ENCODE measurements around the gene LRRFIP1. TPM values are rescaled to one million over a fixed set of nuclear protein-coding genes. Genes with fewer than 3 reads are reported as not detected.
A peak's percentile ranks its signal among the peaks of the same experiment; 100 is the strongest.

LRRFIP1 gene
- total and polyA plus RNA-seq, 2 of the 13 experiments (the other 11 are each of a cell fraction or from before 2014, with no cell fraction given), result 15.9 to 40.5 TPM

DNA sequence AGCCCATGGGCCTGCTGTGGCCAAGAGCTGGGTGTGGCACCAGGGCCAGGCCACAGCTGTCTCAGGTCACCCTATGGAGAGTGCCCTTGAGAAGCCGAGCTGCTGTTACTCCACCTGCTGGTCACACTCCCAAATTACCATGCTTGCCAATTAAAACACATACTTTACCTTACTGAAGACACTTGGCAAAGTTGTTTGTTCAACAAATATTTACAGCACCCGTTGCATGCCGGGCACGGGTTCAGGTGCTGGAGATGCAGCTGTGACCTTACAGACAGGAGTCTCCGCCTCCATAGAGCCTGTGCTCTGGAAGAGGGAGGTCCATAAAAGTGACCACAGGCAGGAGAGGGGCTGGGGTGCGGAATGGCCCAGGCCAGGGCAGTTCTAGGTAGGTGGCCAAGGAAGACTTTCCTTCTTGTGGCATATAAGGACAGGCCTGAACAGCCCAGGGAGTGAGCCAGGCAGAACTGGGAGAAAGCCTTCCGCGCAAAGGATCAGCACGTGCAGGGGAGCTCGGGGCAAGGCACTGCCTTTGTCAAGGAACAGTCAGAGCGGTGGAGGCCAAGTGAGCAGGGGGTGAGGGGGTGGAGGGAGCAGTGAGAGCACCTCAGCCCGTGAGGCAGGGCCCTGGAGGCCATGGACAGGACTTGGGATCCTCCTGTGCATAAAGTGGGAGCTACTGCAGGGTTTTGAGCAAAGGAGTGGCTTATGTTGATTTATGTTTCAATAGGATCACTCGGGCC is 147.6 kb downstream of the LRRFIP1 start (continued):
- TF ChIP-seq, protein P1, sequence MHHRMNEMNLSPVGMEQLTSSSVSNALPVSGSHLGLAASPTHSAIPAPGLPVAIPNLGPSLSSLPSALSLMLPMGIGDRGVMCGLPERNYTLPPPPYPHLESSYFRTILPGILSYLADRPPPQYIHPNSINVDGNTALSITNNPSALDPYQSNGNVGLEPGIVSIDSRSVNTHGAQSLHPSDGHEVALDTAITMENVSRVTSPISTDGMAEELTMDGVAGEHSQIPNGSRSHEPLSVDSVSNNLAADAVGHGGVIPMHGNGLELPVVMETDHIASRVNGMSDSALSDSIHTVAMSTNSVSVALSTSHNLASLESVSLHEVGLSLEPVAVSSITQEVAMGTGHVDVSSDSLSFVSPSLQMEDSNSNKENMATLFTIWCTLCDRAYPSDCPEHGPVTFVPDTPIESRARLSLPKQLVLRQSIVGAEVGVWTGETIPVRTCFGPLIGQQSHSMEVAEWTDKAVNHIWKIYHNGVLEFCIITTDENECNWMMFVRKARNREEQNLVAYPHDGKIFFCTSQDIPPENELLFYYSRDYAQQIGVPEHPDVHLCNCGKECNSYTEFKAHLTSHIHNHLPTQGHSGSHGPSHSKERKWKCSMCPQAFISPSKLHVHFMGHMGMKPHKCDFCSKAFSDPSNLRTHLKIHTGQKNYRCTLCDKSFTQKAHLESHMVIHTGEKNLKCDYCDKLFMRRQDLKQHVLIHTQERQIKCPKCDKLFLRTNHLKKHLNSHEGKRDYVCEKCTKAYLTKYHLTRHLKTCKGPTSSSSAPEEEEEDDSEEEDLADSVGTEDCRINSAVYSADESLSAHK (CRISPR knock-in tag; IDR thresholded peaks at IDR 0.05; ENCODE audit: borderline replicate concordance), result no peak
- TF ChIP-seq ZNF235 (CRISPR knock-in tag; IDR thresholded peaks at IDR 0.05; ENCODE audit: borderline replicate concordance) (no peak), PPARG (CRISPR knock-in tag; conservative IDR thresholded peaks at IDR 0.05) (no peak), ZSCAN12 (CRISPR knock-in tag; IDR thresholded peaks at IDR 0.05) (no peak), ZNF816 (CRISPR knock-in tag; IDR thresholded peaks at IDR 0.05; ENCODE audit: borderline replicate concordance) (no peak), SPEN (CRISPR knock-in tag; IDR thresholded peaks at IDR 0.05; ENCODE audit: low read depth) (peak; percentile 59; the same call in 1 of the 2 replicates), ZKSCAN8 (CRISPR knock-in tag; IDR thresholded peaks at IDR 0.05; ENCODE audit: borderline replicate concordance) (no peak), SYNCRIP (IDR thresholded peaks at IDR 0.05; ENCODE audit: insufficient read depth, low read depth, low read length) (no peak), ZNF180 (CRISPR knock-in tag; IDR thresholded peaks at IDR 0.05; ENCODE audit: borderline replicate concordance, low read depth) (no peak), BRD4 (CRISPR knock-in tag; IDR thresholded peaks at IDR 0.05) (no peak), CREM (IDR thresholded peaks at IDR 0.05) (no peak), CREM (CRISPR knock-in tag; IDR thresholded peaks at IDR 0.05) (no peak), ZFP37 (CRISPR knock-in tag; IDR thresholded peaks at IDR 0.05; ENCODE audit: borderline replicate concordance) (no peak), ATRX (CRISPR knock-in tag; IDR thresholded peaks at IDR 0.05; ENCODE audit: borderline replicate concordance) (no peak), FOXJ3 (CRISPR knock-in tag; IDR thresholded peaks at IDR 0.05; ENCODE audit: borderline replicate concordance) (no peak), GABPA (IDR thresholded peaks at IDR 0.05; ENCODE audit: low read depth, low read length) (no peak), GABPA (CRISPR knock-in tag; IDR thresholded peaks at IDR 0.05; ENCODE audit: low read depth) (no peak), RARG (CRISPR knock-in tag; IDR thresholded peaks at IDR 0.05; ENCODE audit: low read depth) (no peak)
- TF ChIP-seq, protein P2, sequence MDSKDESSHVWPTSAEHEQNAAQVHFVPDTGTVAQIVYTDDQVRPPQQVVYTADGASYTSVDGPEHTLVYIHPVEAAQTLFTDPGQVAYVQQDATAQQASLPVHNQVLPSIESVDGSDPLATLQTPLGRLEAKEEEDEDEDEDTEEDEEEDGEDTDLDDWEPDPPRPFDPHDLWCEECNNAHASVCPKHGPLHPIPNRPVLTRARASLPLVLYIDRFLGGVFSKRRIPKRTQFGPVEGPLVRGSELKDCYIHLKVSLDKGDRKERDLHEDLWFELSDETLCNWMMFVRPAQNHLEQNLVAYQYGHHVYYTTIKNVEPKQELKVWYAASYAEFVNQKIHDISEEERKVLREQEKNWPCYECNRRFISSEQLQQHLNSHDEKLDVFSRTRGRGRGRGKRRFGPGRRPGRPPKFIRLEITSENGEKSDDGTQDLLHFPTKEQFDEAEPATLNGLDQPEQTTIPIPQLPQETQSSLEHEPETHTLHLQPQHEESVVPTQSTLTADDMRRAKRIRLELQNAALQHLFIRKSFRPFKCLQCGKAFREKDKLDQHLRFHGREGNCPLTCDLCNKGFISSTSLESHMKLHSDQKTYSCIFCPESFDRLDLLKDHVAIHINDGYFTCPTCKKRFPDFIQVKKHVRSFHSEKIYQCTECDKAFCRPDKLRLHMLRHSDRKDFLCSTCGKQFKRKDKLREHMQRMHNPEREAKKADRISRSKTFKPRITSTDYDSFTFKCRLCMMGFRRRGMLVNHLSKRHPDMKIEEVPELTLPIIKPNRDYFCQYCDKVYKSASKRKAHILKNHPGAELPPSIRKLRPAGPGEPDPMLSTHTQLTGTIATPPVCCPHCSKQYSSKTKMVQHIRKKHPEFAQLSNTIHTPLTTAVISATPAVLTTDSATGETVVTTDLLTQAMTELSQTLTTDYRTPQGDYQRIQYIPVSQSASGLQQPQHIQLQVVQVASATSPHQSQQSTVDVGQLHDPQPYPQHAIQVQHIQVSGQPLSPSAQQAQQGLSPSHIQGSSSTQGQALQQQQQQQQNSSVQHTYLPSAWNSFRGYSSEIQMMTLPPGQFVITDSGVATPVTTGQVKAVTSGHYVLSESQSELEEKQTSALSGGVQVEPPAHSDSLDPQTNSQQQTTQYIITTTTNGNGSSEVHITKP (CRISPR knock-in tag; IDR thresholded peaks at IDR 0.05; ENCODE audit: low read depth), result no peak
- TF ChIP-seq, protein P3, sequence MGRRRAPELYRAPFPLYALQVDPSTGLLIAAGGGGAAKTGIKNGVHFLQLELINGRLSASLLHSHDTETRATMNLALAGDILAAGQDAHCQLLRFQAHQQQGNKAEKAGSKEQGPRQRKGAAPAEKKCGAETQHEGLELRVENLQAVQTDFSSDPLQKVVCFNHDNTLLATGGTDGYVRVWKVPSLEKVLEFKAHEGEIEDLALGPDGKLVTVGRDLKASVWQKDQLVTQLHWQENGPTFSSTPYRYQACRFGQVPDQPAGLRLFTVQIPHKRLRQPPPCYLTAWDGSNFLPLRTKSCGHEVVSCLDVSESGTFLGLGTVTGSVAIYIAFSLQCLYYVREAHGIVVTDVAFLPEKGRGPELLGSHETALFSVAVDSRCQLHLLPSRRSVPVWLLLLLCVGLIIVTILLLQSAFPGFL (CRISPR knock-in tag; IDR thresholded peaks at IDR 0.05), result no peak
- TF ChIP-seq, protein P4, sequence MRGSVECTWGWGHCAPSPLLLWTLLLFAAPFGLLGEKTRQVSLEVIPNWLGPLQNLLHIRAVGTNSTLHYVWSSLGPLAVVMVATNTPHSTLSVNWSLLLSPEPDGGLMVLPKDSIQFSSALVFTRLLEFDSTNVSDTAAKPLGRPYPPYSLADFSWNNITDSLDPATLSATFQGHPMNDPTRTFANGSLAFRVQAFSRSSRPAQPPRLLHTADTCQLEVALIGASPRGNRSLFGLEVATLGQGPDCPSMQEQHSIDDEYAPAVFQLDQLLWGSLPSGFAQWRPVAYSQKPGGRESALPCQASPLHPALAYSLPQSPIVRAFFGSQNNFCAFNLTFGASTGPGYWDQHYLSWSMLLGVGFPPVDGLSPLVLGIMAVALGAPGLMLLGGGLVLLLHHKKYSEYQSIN (CRISPR knock-in tag; IDR thresholded peaks at IDR 0.05; ENCODE audit: borderline replicate concordance), result no peak
- TF ChIP-seq, protein P5, sequence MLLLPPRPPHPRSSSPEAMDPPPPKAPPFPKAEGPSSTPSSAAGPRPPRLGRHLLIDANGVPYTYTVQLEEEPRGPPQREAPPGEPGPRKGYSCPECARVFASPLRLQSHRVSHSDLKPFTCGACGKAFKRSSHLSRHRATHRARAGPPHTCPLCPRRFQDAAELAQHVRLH (CRISPR knock-in tag; IDR thresholded peaks at IDR 0.05; ENCODE audit: borderline replicate concordance, low read depth), result no peak; the same call in 1 of the 2 replicates

Measured in HepG2 (cell line).